GM19372 (cell line): Measurements from ENCODE around the gene POLA1.

Source experiments
- ATAC-seq: cut with Tn5 transposase; IDR thresholded peaks from one replicate; pipeline ENCODE4 v1.9.1; 2021; ENCODE audit warnings: mild to moderate bottlenecking, low read depth, moderate library complexity; ENCODE audit not compliant: unreplicated experiment

The POLA1 gene

DNA sequence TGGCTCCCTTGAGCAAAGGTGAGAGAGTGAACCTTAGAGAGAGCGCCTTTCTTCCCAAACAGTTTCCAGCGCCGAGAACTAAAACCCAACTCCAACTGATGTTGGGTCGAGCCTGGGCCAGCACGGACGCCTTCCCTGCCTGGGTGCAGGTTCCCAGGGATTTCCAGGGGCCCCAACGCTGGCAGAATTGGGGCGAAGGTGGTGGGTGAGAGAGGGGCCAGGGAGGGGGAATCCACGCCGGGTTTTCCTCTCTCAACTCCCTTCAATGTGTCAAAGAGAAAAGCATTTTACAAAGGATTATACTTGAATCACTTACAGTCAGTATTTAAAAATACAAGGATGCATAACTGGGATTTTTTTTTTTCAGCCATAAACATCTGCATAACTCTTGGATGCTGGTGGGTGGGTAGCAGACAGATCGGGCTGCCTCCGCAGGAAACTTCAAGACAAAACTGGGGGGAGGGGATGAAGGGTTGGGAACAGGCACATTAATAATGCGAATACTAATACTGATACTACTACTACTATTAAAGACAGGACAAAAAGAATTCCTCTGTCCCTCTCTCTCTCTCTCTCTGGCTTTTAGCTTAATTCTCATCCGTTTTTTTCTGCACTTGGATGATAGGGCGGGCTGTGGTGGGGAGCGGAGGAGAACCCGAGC lies 323.4 kb downstream of the POLA1 start:
- no peak for ATAC-seq

DNA sequence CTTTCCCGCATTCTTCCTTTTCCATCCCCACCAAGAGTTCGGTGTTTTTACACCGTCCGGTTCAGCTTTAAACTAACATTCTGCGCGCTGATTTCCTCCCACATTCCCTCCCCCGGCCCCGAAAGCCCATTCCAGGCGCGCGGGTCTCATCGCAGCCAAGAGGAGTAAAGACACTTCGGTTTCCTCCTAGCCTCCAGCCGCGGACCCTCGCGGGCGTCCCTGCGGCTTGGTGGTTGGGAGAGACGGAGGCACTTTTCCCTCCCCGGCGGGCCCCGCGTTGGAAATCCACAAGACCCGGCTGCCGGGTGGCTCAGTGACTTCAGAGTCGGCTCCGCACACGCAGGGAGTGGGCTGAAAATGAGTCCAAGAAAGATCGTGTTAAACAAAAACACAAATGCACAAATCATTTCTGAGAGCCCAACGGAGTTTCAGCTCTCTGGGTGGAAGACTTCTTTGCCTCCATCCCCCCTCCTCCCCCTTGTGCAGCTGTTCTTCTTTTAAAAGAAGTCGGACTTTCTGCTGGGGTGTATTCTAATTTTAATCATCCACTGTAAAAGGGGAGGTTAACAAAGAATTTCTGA lies 324.0 kb downstream of the POLA1 start:
- no peak for ATAC-seq

- ATAC-seq = no peak
Observed at GRCh38 chrX:25018682-25019081, 325.0 kb downstream of the POLA1 start.

GRCh38 chrX:25019707-25020390 lies 326.1 kb downstream of the POLA1 start:
- ATAC-seq = no peak

DNA sequence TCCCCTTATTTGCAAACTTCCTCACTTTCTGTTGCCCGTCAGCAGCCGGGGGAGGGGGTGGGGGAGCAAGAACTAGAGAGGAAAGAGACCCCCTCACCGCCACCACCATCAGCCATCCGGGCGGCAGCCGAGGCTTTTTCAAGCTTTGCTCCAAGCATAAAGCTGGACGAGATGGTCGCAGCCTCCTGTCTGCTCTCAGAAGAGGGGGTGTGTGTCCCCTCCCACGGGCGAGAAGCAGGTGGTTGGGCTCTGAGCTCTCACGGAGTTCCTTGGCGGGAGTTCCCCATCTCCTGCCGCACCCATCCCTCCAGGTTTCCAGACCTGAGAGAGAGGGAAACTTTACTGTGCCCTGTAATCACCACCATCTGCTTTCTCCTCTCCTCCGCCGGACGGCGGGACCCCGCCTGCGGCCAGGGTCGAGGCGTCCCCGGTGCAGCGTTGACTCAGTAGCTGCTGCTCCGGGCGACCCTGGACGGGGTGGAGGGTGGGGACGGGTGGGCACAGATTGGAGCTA lies 326.7 kb downstream of the POLA1 start:
- no peak for ATAC-seq

DNA sequence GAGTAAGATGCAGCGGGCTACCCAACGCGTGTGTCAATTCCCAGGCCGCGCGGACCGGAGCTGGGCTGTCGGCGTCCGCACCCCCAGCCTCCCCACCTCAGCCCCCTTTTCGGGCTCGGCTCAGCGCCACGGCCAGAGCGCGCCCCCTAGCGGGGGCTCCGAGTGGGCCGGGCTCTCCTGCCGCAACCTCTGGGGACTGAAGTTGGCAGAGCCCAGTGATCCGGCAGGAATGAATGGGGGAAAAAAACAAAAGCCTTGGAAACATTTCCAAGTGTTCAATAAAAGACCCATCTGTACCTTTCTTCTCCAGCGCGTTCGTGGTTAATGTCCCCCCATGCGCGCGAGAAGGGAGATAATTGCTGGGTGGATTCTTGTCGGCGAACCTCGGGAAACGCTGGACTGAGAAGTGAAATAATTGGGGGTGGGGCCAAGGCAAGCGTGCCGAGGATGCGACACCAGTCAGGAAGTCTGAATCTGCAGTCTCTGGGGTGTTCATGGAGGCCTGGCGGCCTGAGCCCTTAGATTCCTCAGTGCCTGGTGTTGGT lies 327.3 kb downstream of the POLA1 start:
- ATAC-seq = no peak

- ATAC-seq = no peak
Observed at GRCh38 chrX:25022499-25023325, 329.0 kb downstream of the POLA1 start.

GRCh38 chrX:25023908-25024307 lies 330.2 kb downstream of the POLA1 start:
- no peak for ATAC-seq

- ATAC-seq = no peak
Observed at GRCh38 chrX:25025615-25026014, 331.9 kb downstream of the POLA1 start.

GRCh38 chrX:25026576-25026975 lies 332.9 kb downstream of the POLA1 start:
- ATAC-seq = no peak

DNA sequence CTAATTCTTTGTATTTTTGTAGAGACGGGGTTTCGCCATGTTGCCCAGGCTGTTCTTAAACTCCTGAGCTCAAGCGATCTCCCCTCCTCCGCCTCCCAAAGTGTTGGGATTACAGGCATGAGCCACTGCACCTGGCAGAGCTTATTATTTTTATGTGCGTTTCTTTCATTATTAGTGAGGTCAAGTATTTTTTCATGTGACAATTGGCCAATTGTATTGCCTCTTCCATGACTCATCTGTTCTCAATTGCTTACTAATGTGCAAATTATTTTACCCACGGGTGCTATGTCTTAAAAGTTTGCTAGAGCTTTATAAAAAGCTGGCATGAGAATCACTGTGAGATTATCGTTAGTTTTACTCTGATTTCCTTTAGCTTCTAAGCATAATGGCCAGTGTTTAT lies 335.0 kb downstream of the POLA1 start:
- no peak for ATAC-seq

GRCh38 chrX:25029288-25029825 lies 335.6 kb downstream of the POLA1 start:
- ATAC-seq = no peak

GRCh38 chrX:25034889-25035288 lies 341.2 kb downstream of the POLA1 start:
- no peak for ATAC-seq

DNA sequence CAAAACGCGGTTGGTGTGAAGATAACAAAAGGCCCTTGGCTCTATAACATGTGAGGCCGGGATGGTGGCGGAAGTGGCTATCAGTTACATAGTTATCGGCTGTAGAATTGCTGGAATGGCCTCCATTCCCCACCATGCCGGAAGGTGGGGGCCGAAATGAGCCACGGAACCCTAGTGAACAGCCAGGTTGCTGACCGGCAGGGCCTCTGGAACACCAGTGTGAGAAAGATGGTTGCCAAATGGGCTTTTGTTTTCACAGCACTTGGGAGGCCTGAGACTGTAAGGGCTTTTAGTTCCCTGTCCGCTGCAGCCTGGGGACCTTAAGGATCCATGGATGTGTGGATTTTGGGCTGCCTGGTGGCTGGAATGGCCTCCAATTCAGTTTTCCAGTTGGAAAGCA lies 345.3 kb downstream of the POLA1 start:
- ATAC-seq = no peak

GRCh38 chrX:25043192-25043591 lies 349.5 kb downstream of the POLA1 start:
- no peak for ATAC-seq
